Measurements from ENCODE around the gene PDXK.
A peak's percentile ranks its signal among the peaks of the same experiment; 100 is the strongest.
"Not testable (repeated sequence)": the region's sequence is repeated elsewhere in the genome, so short reads cannot be mapped to it uniquely, and the experiment has no call there.

PDXK gene

GRCh38 chr21:43697758-43698643 is 20.9 kb upstream of the PDXK start:
- no peak overlapping the region for H3K4me3 ChIP-seq (ENCODE audit: low read length)
- DNase-seq (ENCODE audit: low read depth) = no peak
- no peak for TF ChIP-seq CTCF (conservative IDR thresholded peaks at IDR 0.05; ENCODE audit: low read depth, low read length)

GRCh38 chr21:43699492-43699777 is 19.5 kb upstream of the PDXK start:
- not testable (repeated sequence) for DNase-seq (ENCODE audit: low read depth); H3K4me3 ChIP-seq (ENCODE audit: low read length)

- no peak overlapping the region for H3K4me3 ChIP-seq (ENCODE audit: low read length)
- no peak for DNase-seq (ENCODE audit: low read depth)
- TF ChIP-seq CTCF (conservative IDR thresholded peaks at IDR 0.05; ENCODE audit: low read depth, low read length) = no peak
These were observed 18.9 kb upstream of the PDXK start for GRCh38 chr21:43699933-43700599.

- H3K4me3 ChIP-seq (ENCODE audit: low read length) = no peak overlapping the region
- no peak for TF ChIP-seq CTCF (conservative IDR thresholded peaks at IDR 0.05; ENCODE audit: low read depth, low read length)
- DNase-seq (ENCODE audit: low read depth) = no peak
These were observed 16.8 kb upstream of the PDXK start for GRCh38 chr21:43701936-43702784.

- peak overlapping the region; percentile 11 for H3K4me3 ChIP-seq (ENCODE audit: low read length)
- no peak for TF ChIP-seq CTCF (conservative IDR thresholded peaks at IDR 0.05; ENCODE audit: low read depth, low read length)
- no peak for DNase-seq (ENCODE audit: low read depth)
These were observed 16.2 kb upstream of the PDXK start for GRCh38 chr21:43702785-43703034.

GRCh38 chr21:43703035-43703880 is 15.7 kb upstream of the PDXK start:
- H3K4me3 ChIP-seq (ENCODE audit: low read length) = peak overlapping the region; percentile 11
- peak; percentile 1 for TF ChIP-seq CTCF (conservative IDR thresholded peaks at IDR 0.05; ENCODE audit: low read depth, low read length)
- peak; percentile 74 for DNase-seq (ENCODE audit: low read depth)

GRCh38 chr21:43707462-43707861 is 11.5 kb upstream of the PDXK start:
- no peak for TF ChIP-seq CTCF (conservative IDR thresholded peaks at IDR 0.05; ENCODE audit: low read depth, low read length)
- H3K4me3 ChIP-seq (ENCODE audit: low read length) = no peak overlapping the region
- DNase-seq (ENCODE audit: low read depth) = no peak
